Keratinocyte (primary cell): ENCODE data around the gene PCDHA12.
"Not testable (repeated sequence)": the region's sequence is repeated elsewhere in the genome, so short reads cannot be mapped to it uniquely, and the experiment has no call there.

Experiments used
- CTCF ChIP-seq, 3 experiments: IDR thresholded peaks in 1 of 3; conservative IDR thresholded peaks in 1 of 3; optimal IDR thresholded peaks in 1 of 3; 2 replicates in 2 of 3; 3 replicates in 1 of 3; pipeline versions ENCODE3 to v1.5.1; 2011; ENCODE audit warnings: low read length in 3 of 3, mild to moderate bottlenecking in 3 of 3, moderate library complexity in 2 of 3, control low read depth in 1 of 3, inconsistent platforms in 1 of 3; ENCODE audit not compliant: insufficient read depth in 2 of 3; ENCODE audit errors: extremely low read depth in 1 of 3
- EZH2 ChIP-seq: IDR thresholded peaks from one replicate; pipeline ENCODE4 v1.6.1; 2012; ENCODE audit warnings: inconsistent platforms, mild to moderate bottlenecking, low read length, moderate library complexity

GRCh38 chr5:140829511-140830501, 45.3 kb upstream of the PCDHA12 start:
- not testable (repeated sequence) for TF ChIP-seq CTCF (optimal IDR thresholded peaks at IDR 0.05 in 1 of 3, IDR thresholded peaks at IDR 0.05 in 1 of 3, conservative IDR thresholded peaks at IDR 0.05 in 1 of 3; ENCODE audit: extremely low read depth in 1 of 3, insufficient read depth in 2 of 3, low read length in 3 of 3); EZH2
